Measurements from ENCODE around the gene LYSMD4.
A peak's percentile ranks its signal among the peaks of the same experiment; 100 is the strongest.
"Not testable (repeated sequence)": the region's sequence is repeated elsewhere in the genome, so short reads cannot be mapped to it uniquely, and the experiment has no call there.

Gene LYSMD4

GRCh38 chr15:99733268-99734039 is at the start of gene LYSMD4:
Gene LYSMD4, minus strand, starts transcription at chr15:99733437. Its CDS starts 1,438 bp downstream, at chr15:99731999.
- Histone ChIP-seq H3K4me1 (ENCODE audit: low read depth, poor library complexity, severe bottlenecking) (peaks cover 10% of the 10 kb centered on the region), H3K27ac (peak within 1 kb of the TSS; percentile 62), H3K36me3 (ENCODE audit: insufficient read depth) (no peaks in the 10 kb centered on the region), H3K79me2 (ENCODE audit: insufficient read depth, low read depth) (no peaks in the 10 kb centered on the region), H4K20me1 (ENCODE audit: insufficient read depth) (no peaks in the 10 kb centered on the region), H2AFZ (ENCODE audit: low read depth) (peak within 1 kb of the TSS; percentile 93), H3K4me3 (IDR thresholded peaks at IDR 0.05; ENCODE audit: insufficient read depth, low read depth, low read length) (no peak within 1 kb of the TSS), H3K9ac (peak within 1 kb of the TSS; percentile 67), H3K4me2 (peak within 1 kb of the TSS; percentile 57), H3K27me3 (ENCODE audit: insufficient read depth, low read depth) (no peaks in the 10 kb centered on the region)
- TF ChIP-seq CTCF (conservative IDR thresholded peaks at IDR 0.05; ENCODE audit: low read depth, low read length), result no peak

GRCh38 chr15:99782029-99782428 is 48.8 kb upstream of the LYSMD4 start:
- H3K36me3 ChIP-seq (ENCODE audit: insufficient read depth); H3K27ac ChIP-seq; H4K20me1 ChIP-seq (ENCODE audit: insufficient read depth); H3K9ac ChIP-seq; H3K27me3 ChIP-seq (ENCODE audit: insufficient read depth, low read depth); H2AFZ ChIP-seq (ENCODE audit: low read depth); H3K4me1 ChIP-seq (ENCODE audit: low read depth, poor library complexity, severe bottlenecking); H3K4me2 ChIP-seq; H3K4me3 ChIP-seq (IDR thresholded peaks at IDR 0.05; ENCODE audit: insufficient read depth, low read depth, low read length); H3K79me2 ChIP-seq (ENCODE audit: insufficient read depth, low read depth): not testable (repeated sequence)

GRCh38 chr15:99777144-99777543 is 43.9 kb upstream of the LYSMD4 start:
- Histone ChIP-seq H3K27ac (no peak overlapping the region), H3K9ac (no peak overlapping the region)
- TF ChIP-seq CTCF (conservative IDR thresholded peaks at IDR 0.05; ENCODE audit: low read depth, low read length), result no peak

GRCh38 chr15:99764522-99764921 is 31.3 kb upstream of the LYSMD4 start:
- Histone ChIP-seq H3K27me3 (ENCODE audit: insufficient read depth, low read depth) (no peaks in the 10 kb centered on the region), H4K20me1 (ENCODE audit: insufficient read depth) (no peaks in the 10 kb centered on the region), H2AFZ (ENCODE audit: low read depth) (no peak overlapping the region), H3K4me1 (ENCODE audit: low read depth, poor library complexity, severe bottlenecking) (no peaks in the 10 kb centered on the region), H3K4me2 (no peak overlapping the region), H3K79me2 (ENCODE audit: insufficient read depth, low read depth) (no peaks in the 10 kb centered on the region), H3K27ac (no peak overlapping the region), H3K36me3 (ENCODE audit: insufficient read depth) (no peaks in the 10 kb centered on the region), H3K9ac (no peak overlapping the region), H3K4me3 (IDR thresholded peaks at IDR 0.05; ENCODE audit: insufficient read depth, low read depth, low read length) (no peak overlapping the region)
- no peak for TF ChIP-seq CTCF (conservative IDR thresholded peaks at IDR 0.05; ENCODE audit: low read depth, low read length)

More at GRCh38 chr15:99777144-99777543, 43.9 kb upstream of the LYSMD4 start:
- Histone ChIP-seq H3K4me1 (ENCODE audit: low read depth, poor library complexity, severe bottlenecking) (no peaks in the 10 kb centered on the region), H4K20me1 (ENCODE audit: insufficient read depth) (no peaks in the 10 kb centered on the region), H3K4me2 (no peak overlapping the region), H3K36me3 (ENCODE audit: insufficient read depth) (no peaks in the 10 kb centered on the region), H3K27me3 (ENCODE audit: insufficient read depth, low read depth) (no peaks in the 10 kb centered on the region), H2AFZ (ENCODE audit: low read depth) (no peak overlapping the region), H3K4me3 (IDR thresholded peaks at IDR 0.05; ENCODE audit: insufficient read depth, low read depth, low read length) (no peak overlapping the region), H3K79me2 (ENCODE audit: insufficient read depth, low read depth) (no peaks in the 10 kb centered on the region)

GRCh38 chr15:99763827-99764226 is 30.6 kb upstream of the LYSMD4 start:
- Histone ChIP-seq H3K27me3 (ENCODE audit: insufficient read depth, low read depth) (no peaks in the 10 kb centered on the region), H2AFZ (ENCODE audit: low read depth) (no peak overlapping the region), H3K36me3 (ENCODE audit: insufficient read depth) (no peaks in the 10 kb centered on the region), H3K4me1 (ENCODE audit: low read depth, poor library complexity, severe bottlenecking) (no peaks in the 10 kb centered on the region), H3K4me3 (IDR thresholded peaks at IDR 0.05; ENCODE audit: insufficient read depth, low read depth, low read length) (no peak overlapping the region), H3K9ac (no peak overlapping the region), H3K27ac (no peak overlapping the region), H4K20me1 (ENCODE audit: insufficient read depth) (no peaks in the 10 kb centered on the region), H3K4me2 (no peak overlapping the region), H3K79me2 (ENCODE audit: insufficient read depth, low read depth) (no peaks in the 10 kb centered on the region)
- TF ChIP-seq CTCF (conservative IDR thresholded peaks at IDR 0.05; ENCODE audit: low read depth, low read length), result no peak
